ENCODE results near the gene ASB5. TPM values are rescaled to one million over a fixed set of nuclear protein-coding genes. Genes with fewer than 3 reads are reported as not detected.
"Not testable (repeated sequence)": the region's sequence is repeated elsewhere in the genome, so short reads cannot be mapped to it uniquely, and the experiment has no call there.

The ASB5 gene
- polyA plus RNA-seq, 3 donors = not detected

GRCh38 chr4:176300036-176300435, 31.0 kb upstream of the ASB5 start:
- Histone ChIP-seq H3K36me3 (replicated peaks in 1 of 2; ENCODE audit: control insufficient read depth in 1 of 2, insufficient read depth in 2 of 2, low read length in 2 of 2) (no peaks in the 10 kb centered on the region), H3K9me3 (replicated peaks in 1 of 2; ENCODE audit: control insufficient read depth in 1 of 2, insufficient read depth in 1 of 2, low read length in 2 of 2) (no peaks in the 10 kb centered on the region), H2AFZ (ENCODE audit: insufficient read depth, low read depth, low read length, poor library complexity, severe bottlenecking) (no peak overlapping the region), H3K4me2 (replicated peaks; ENCODE audit: extremely low read depth, low read length, poor library complexity, severe bottlenecking) (no peak overlapping the region), H3K4me3 (replicated peaks in 1 of 3; ENCODE audit: low read depth in 2 of 3, low read length in 3 of 3) (no peak overlapping the region), H3K27me3 (ENCODE audit: control insufficient read depth in 2 of 2, insufficient read depth in 2 of 2, low read length in 2 of 2) (no peaks in the 10 kb centered on the region), H4K20me1 (ENCODE audit: insufficient read depth, low read length) (no peaks in the 10 kb centered on the region), H3K9ac (ENCODE audit: insufficient read depth, low read length, poor library complexity, severe bottlenecking) (no peak overlapping the region), H3K4me1 (ENCODE audit: control insufficient read depth in 1 of 2, insufficient read depth in 2 of 2, low read length in 2 of 2) (no peaks in the 10 kb centered on the region), H3K79me2 (ENCODE audit: insufficient read depth, low read length) (no peaks in the 10 kb centered on the region), H3K27ac (ENCODE audit: low read depth in 1 of 2, low read length in 2 of 2) (no peak overlapping the region)
- no peak for TF ChIP-seq CTCF (IDR thresholded peaks at IDR 0.05)
- Mint-ChIP-seq H3K9me3 (peaks cover 0 to 3% (median 0%) of the 10 kb centered on the region in 7 donors), H3K27ac (no peak overlapping the region), H3K4me3 (no peak overlapping the region), H3K4me1 (no peaks in the 10 kb centered on the region), H3K36me3 (no peaks in the 10 kb centered on the region), H3K27me3 (ENCODE audit: low read depth in 3 of 3) (peaks cover 0 to 4% (median 3%) of the 10 kb centered on the region in 3 donors)
- intact Hi-C loops (cut with micrococcal nuclease) = no loop called here
- no peak for DNase-seq
- WGBS (ENCODE audit: insufficient coverage) = 96% methylated on average over 9 of the region's 9 CpGs

- H3K9me3 ChIP-seq (replicated peaks in 1 of 2; ENCODE audit: control insufficient read depth in 1 of 2, insufficient read depth in 1 of 2, low read length in 2 of 2) = no peaks in the 10 kb centered on the region
- Mint-ChIP-seq H3K27ac (no peak overlapping the region), H3K36me3 (no peaks in the 10 kb centered on the region), H3K4me1 (no peaks in the 10 kb centered on the region), H3K9me3 (no peaks in the 10 kb centered on the region), H3K4me3 (no peak overlapping the region), H3K27me3 (ENCODE audit: low read depth in 3 of 3) (peaks cover 0 to 2% (median under 1%) of the 10 kb centered on the region in 3 donors)
- no peak for TF ChIP-seq CTCF (IDR thresholded peaks at IDR 0.05)
- no peaks in the 10 kb centered on the region for H3K27me3 ChIP-seq (ENCODE audit: control insufficient read depth in 2 of 2, insufficient read depth in 2 of 2, low read length in 2 of 2)
- intact Hi-C loops (cut with micrococcal nuclease) = no loop called here
- no peak overlapping the region for H3K4me3 ChIP-seq (replicated peaks in 1 of 3; ENCODE audit: low read depth in 2 of 3, low read length in 3 of 3)
- H3K79me2 ChIP-seq (ENCODE audit: insufficient read depth, low read length) = no peaks in the 10 kb centered on the region
- 89% methylated on average over 6 of the region's 6 CpGs for WGBS (ENCODE audit: insufficient coverage)
- H3K4me2 ChIP-seq (replicated peaks; ENCODE audit: extremely low read depth, low read length, poor library complexity, severe bottlenecking) = no peak overlapping the region
- no peak overlapping the region for H3K9ac ChIP-seq (ENCODE audit: insufficient read depth, low read length, poor library complexity, severe bottlenecking)
- no peak overlapping the region for H2AFZ ChIP-seq (ENCODE audit: insufficient read depth, low read depth, low read length, poor library complexity, severe bottlenecking)
- no peaks in the 10 kb centered on the region for H3K36me3 ChIP-seq (replicated peaks in 1 of 2; ENCODE audit: control insufficient read depth in 1 of 2, insufficient read depth in 2 of 2, low read length in 2 of 2)
- H3K4me1 ChIP-seq (ENCODE audit: control insufficient read depth in 1 of 2, insufficient read depth in 2 of 2, low read length in 2 of 2) = no peaks in the 10 kb centered on the region
- no peaks in the 10 kb centered on the region for H4K20me1 ChIP-seq (ENCODE audit: insufficient read depth, low read length)
- no peak for DNase-seq
- no peak overlapping the region for H3K27ac ChIP-seq (ENCODE audit: low read depth in 1 of 2, low read length in 2 of 2)
Observed at GRCh38 chr4:176298664-176299063, 29.6 kb upstream of the ASB5 start.

- H3K27me3 Mint-ChIP-seq (ENCODE audit: low read depth in 3 of 3) = not testable (repeated sequence)
- WGBS (ENCODE audit: insufficient coverage) = 85% methylated on average over 5 of the region's 5 CpGs
Observed at GRCh38 chr4:176295907-176296306, 26.9 kb upstream of the ASB5 start.

More at GRCh38 chr4:176295907-176296306, 26.9 kb upstream of the ASB5 start:
- H3K4me2 ChIP-seq (replicated peaks; ENCODE audit: extremely low read depth, low read length, poor library complexity, severe bottlenecking); H3K9me3 Mint-ChIP-seq; H3K4me3 ChIP-seq (replicated peaks in 1 of 3; ENCODE audit: low read depth in 2 of 3, low read length in 3 of 3); DNase-seq; intact Hi-C loops (cut with micrococcal nuclease); H3K36me3 Mint-ChIP-seq; H3K27me3 ChIP-seq (ENCODE audit: control insufficient read depth in 2 of 2, insufficient read depth in 2 of 2, low read length in 2 of 2); H2AFZ ChIP-seq (ENCODE audit: insufficient read depth, low read depth, low read length, poor library complexity, severe bottlenecking); H4K20me1 ChIP-seq (ENCODE audit: insufficient read depth, low read length); H3K4me1 ChIP-seq (ENCODE audit: control insufficient read depth in 1 of 2, insufficient read depth in 2 of 2, low read length in 2 of 2); H3K27ac Mint-ChIP-seq; H3K27ac ChIP-seq (ENCODE audit: low read depth in 1 of 2, low read length in 2 of 2); H3K4me3 Mint-ChIP-seq; H3K79me2 ChIP-seq (ENCODE audit: insufficient read depth, low read length); H3K9ac ChIP-seq (ENCODE audit: insufficient read depth, low read length, poor library complexity, severe bottlenecking); H3K4me1 Mint-ChIP-seq; H3K9me3 ChIP-seq (replicated peaks in 1 of 2; ENCODE audit: control insufficient read depth in 1 of 2, insufficient read depth in 1 of 2, low read length in 2 of 2); H3K36me3 ChIP-seq (replicated peaks in 1 of 2; ENCODE audit: control insufficient read depth in 1 of 2, insufficient read depth in 2 of 2, low read length in 2 of 2): not testable (repeated sequence)

Data from CD14-positive monocyte (primary cell).